Occipital lobe (tissue), 3 donors: ENCODE results near the gene PLA2G15. TPM values are rescaled to one million over a fixed set of nuclear protein-coding genes. Genes with fewer than 3 reads are reported as not detected.

Experiments used
- DNase-seq: peaks from one replicate; lab custom pipeline; 2025; lab: John Stamatoyannopoulos, UW
- small RNA-seq: library from RNA; depleted of rRNA; stranded (forward); fragments of <200 nt; gene quantifications from one replicate; pipeline ENCODE3, GENCODE V24; 2014
- total RNA-seq: library from RNA; depleted of rRNA; stranded (reverse); fragments of >200 nt; gene quantifications from one replicate; pipeline ENCODE4 v1.2.3, GENCODE V29; 2014

The PLA2G15 gene
- total RNA-seq, 1 donor from 2014 or later = 17.3 TPM

- no peak for DNase-seq
Measured at GRCh38 chr16:68298312-68298711, 53.1 kb downstream of the PLA2G15 start.

GRCh38 chr16:68298907-68299561 is 53.9 kb downstream of the PLA2G15 start:
- no peak for DNase-seq

GRCh38 chr16:68299571-68300453 is 54.6 kb downstream of the PLA2G15 start:
- no peak for DNase-seq

- DNase-seq = no peak
Measured at GRCh38 chr16:68300734-68301459, 55.7 kb downstream of the PLA2G15 start.

- DNase-seq = no peak
Measured at GRCh38 chr16:68306633-68307032, 61.5 kb downstream of the PLA2G15 start.

GRCh38 chr16:68309799-68310198 is 64.6 kb downstream of the PLA2G15 start:
- DNase-seq = no peak

GRCh38 chr16:68310437-68310773 is 65.2 kb downstream of the PLA2G15 start:
- no peak for DNase-seq

Small RNAs within 50 kb of the gene (small RNA-seq; reads per million reads assigned to genes)
- gene RNU6-1262P = not detected

Other genes with a start within 250 kb of the PLA2G15 start
- not detected for gene DPEP2, start 245.9 kb upstream of the PLA2G15 start, total RNA-seq
- gene DPEP2NB, start 229.5 kb upstream of the PLA2G15 start, total RNA-seq = not detected
- gene DDX28, start 222.1 kb upstream of the PLA2G15 start, total RNA-seq = 11.2 TPM
- 9.0 TPM for gene DUS2, start 222.1 kb upstream of the PLA2G15 start, total RNA-seq
- 23.2 TPM for gene NFATC3, start 160.0 kb upstream of the PLA2G15 start, total RNA-seq
- not detected for gene ESRP2, start 9.2 kb upstream of the PLA2G15 start, total RNA-seq
- gene SLC7A6, start 19.2 kb downstream of the PLA2G15 start, total RNA-seq = 20.1 TPM
- gene SLC7A6OS, start 65.6 kb downstream of the PLA2G15 start, total RNA-seq = 12.8 TPM
- gene PRMT7, start 65.6 kb downstream of the PLA2G15 start, total RNA-seq = 44.0 TPM
- 67.2 TPM for gene SMPD3, start 203.1 kb downstream of the PLA2G15 start, total RNA-seq